Liver (tissue), 9 donors: ENCODE results near the gene DLGAP4. TPM values are rescaled to one million over a fixed set of nuclear protein-coding genes. Genes with fewer than 3 reads are reported as not detected.

ENCODE experiments used
- DNase-seq: peaks from one replicate; pipeline ENCODE4 v3.0.0-alpha.2; 2017; ENCODE audit warnings: low spot score
- H3K27ac ChIP-seq, 2 donors: one replicate each; pipeline ENCODE4 v1.7.0; 2013; ENCODE audit warnings: inconsistent platforms in 2 of 2, low read length in 2 of 2, control low read depth in 1 of 2, low read depth in 1 of 2, mild to moderate bottlenecking in 1 of 2
- H3K27me3 ChIP-seq, 4 donors: one replicate each; pipeline versions ENCODE4 v1.6.1 to v1.7.0; 2013; ENCODE audit warnings: low read length in 3 of 4, inconsistent platforms in 1 of 4, mild to moderate bottlenecking in 1 of 4, moderate library complexity in 1 of 4; ENCODE audit not compliant: control insufficient read depth in 4 of 4, insufficient read depth in 4 of 4
- H3K36me3 ChIP-seq, 4 donors: one replicate each; pipeline versions ENCODE4 v1.6.1 to v1.7.0; 2013; ENCODE audit warnings: low read length in 3 of 4, mild to moderate bottlenecking in 3 of 4, low read depth in 1 of 4, moderate library complexity in 1 of 4; ENCODE audit not compliant: control insufficient read depth in 4 of 4, insufficient read depth in 3 of 4
- H3K4me1 ChIP-seq, 4 donors: one replicate each; pipeline versions ENCODE4 v1.6.1 to v1.7.0; 2013; ENCODE audit warnings: low read length in 3 of 4, mild to moderate bottlenecking in 3 of 4, moderate library complexity in 1 of 4; ENCODE audit not compliant: control insufficient read depth in 4 of 4, insufficient read depth in 4 of 4
- H3K4me3 ChIP-seq, 3 donors: one replicate each; pipeline versions ENCODE4 v1.6.1 to v1.7.0; 2013; ENCODE audit warnings: low read length in 3 of 3, control low read depth in 1 of 3, low read depth in 1 of 3, mild to moderate bottlenecking in 1 of 3
- H3K9ac ChIP-seq, 2 donors: one replicate each; pipeline ENCODE4 v1.7.0; 2013; ENCODE audit warnings: low read length in 2 of 2, mild to moderate bottlenecking in 2 of 2, moderate library complexity in 2 of 2, control low read depth in 1 of 2, low read depth in 1 of 2
- H3K9me3 ChIP-seq, 4 donors: one replicate each; pipeline versions ENCODE4 v1.6.1 to v1.7.0; 2013; ENCODE audit warnings: low read length in 3 of 4; ENCODE audit not compliant: control insufficient read depth in 4 of 4
- EGR1 ChIP-seq, 2 donors: IDR thresholded peaks; 2 replicates each; pipeline ENCODE4 v1.6.1; 2016 to 2018; ENCODE audit warnings: antibody characterized with exemption in 2 of 2, low read depth in 2 of 2
- FOXA1 ChIP-seq: IDR thresholded peaks from 2 replicates; pipeline ENCODE4 v1.6.1; 2016; ENCODE audit warnings: antibody characterized with exemption
- FOXA2 ChIP-seq: IDR thresholded peaks from 2 replicates; pipeline ENCODE4 v1.6.1; 2016; ENCODE audit warnings: antibody characterized with exemption
- GABPA ChIP-seq, 2 donors: IDR thresholded peaks in 1 of 2; conservative IDR thresholded peaks in 1 of 2; 2 replicates each; pipeline ENCODE4 v1.6.1; 2016; ENCODE audit warnings: antibody characterized with exemption in 2 of 2, mild to moderate bottlenecking in 1 of 2, moderate library complexity in 1 of 2
- HNF4A ChIP-seq, 2 donors: conservative IDR thresholded peaks; 2 replicates each; pipeline ENCODE4 v1.6.1; 2016; ENCODE audit warnings: antibody characterized with exemption in 2 of 2, mild to moderate bottlenecking in 2 of 2
- HNF4G ChIP-seq: IDR thresholded peaks from 2 replicates; pipeline ENCODE4 v1.6.1; 2016; ENCODE audit warnings: antibody characterized with exemption
- JUND ChIP-seq, 2 donors: IDR thresholded peaks; 2 replicates each; pipeline ENCODE4 v1.6.1; 2016; ENCODE audit warnings: antibody characterized with exemption in 2 of 2
- NR2F2 ChIP-seq: IDR thresholded peaks from 2 replicates; pipeline ENCODE4 v1.6.1; 2016; ENCODE audit warnings: antibody characterized with exemption
- RAD21 ChIP-seq, 2 donors: IDR thresholded peaks; 2 replicates each; pipeline ENCODE4 v1.6.1; 2016; ENCODE audit warnings: antibody characterized with exemption in 2 of 2, mild to moderate bottlenecking in 2 of 2
- RXRA ChIP-seq, 2 donors: IDR thresholded peaks; 2 replicates each; pipeline ENCODE4 v1.6.1; 2017 to 2018; ENCODE audit warnings: antibody characterized with exemption in 2 of 2, mild to moderate bottlenecking in 1 of 2
- SP1 ChIP-seq: IDR thresholded peaks from 2 replicates; pipeline ENCODE4 v1.6.1; 2018; ENCODE audit warnings: antibody characterized with exemption, mild to moderate bottlenecking
- TAF1 ChIP-seq: conservative IDR thresholded peaks from 2 replicates; pipeline ENCODE4 v1.6.1; 2016; ENCODE audit warnings: antibody characterized with exemption, mild to moderate bottlenecking
- YY1 ChIP-seq: IDR thresholded peaks from 2 replicates; pipeline ENCODE4 v1.6.1; 2016; ENCODE audit warnings: antibody characterized with exemption, mild to moderate bottlenecking
- WGBS: extraction: QIAGEN DNeasy Blood & Tissue Kit; methylation state at CpG from one replicate; pipeline ENCODE4 v1.1.7; 2013; 5-methylcytosine and 5-hydroxymethylcytosine counted together
- polyA plus RNA-seq, 2 donors: library from polyadenylated mRNA; stranded (reverse) in 1 of 2; unstranded in 1 of 2; fragments of 200-250 nt in 1 of 2; fragments of >200 nt in 1 of 2; fragmentation: Nextera tagmentation in 1 of 2; extraction: Ambion mirVana in 1 of 2; gene quantifications; one replicate each; pipeline versions ENCODE4 v1.2.1 to v1.2.3, GENCODE V29; 2013 to 2015
- total RNA-seq, 2 donors: library from RNA; depleted of rRNA; stranded (reverse); fragments of >200 nt; gene quantifications; one replicate each; pipeline ENCODE4 v1.2.3, GENCODE V29; 2014
- TF ChIP-seq, protein P1 (sequence below): fragments of 150-350 bp; IDR thresholded peaks from 2 replicates; pipeline ENCODE4 v1.5.1; 2017; ENCODE audit warnings: improper control_type of control experiment, low read depth, low read length; ENCODE audit not compliant: missing input control
- TF ChIP-seq, protein P2 (sequence below): IDR thresholded peaks from 2 replicates; pipeline ENCODE4 v1.6.1; 2016; ENCODE audit warnings: antibody characterized with exemption
- TF ChIP-seq, protein P3 (sequence below): IDR thresholded peaks from 2 replicates; pipeline ENCODE4 v1.6.1; 2016; ENCODE audit warnings: antibody characterized with exemption, mild to moderate bottlenecking
- TF ChIP-seq, protein P4 (sequence below): IDR thresholded peaks from 2 replicates; pipeline ENCODE4 v1.6.1; 2016; ENCODE audit warnings: antibody characterized with exemption
- TF ChIP-seq, protein P5 (sequence below): IDR thresholded peaks from 2 replicates; pipeline ENCODE4 v1.6.1; 2016; ENCODE audit warnings: antibody characterized with exemption
- donor health status: healthy.
- donor health status: healthy.
- donor health status: healthy.
- donor health status: healthy.
- donor health status: healthy.

The DLGAP4 gene
- total and polyA plus RNA-seq, 4 donors, result 2.9 to 18.7 (median 11.2) TPM

DNA sequence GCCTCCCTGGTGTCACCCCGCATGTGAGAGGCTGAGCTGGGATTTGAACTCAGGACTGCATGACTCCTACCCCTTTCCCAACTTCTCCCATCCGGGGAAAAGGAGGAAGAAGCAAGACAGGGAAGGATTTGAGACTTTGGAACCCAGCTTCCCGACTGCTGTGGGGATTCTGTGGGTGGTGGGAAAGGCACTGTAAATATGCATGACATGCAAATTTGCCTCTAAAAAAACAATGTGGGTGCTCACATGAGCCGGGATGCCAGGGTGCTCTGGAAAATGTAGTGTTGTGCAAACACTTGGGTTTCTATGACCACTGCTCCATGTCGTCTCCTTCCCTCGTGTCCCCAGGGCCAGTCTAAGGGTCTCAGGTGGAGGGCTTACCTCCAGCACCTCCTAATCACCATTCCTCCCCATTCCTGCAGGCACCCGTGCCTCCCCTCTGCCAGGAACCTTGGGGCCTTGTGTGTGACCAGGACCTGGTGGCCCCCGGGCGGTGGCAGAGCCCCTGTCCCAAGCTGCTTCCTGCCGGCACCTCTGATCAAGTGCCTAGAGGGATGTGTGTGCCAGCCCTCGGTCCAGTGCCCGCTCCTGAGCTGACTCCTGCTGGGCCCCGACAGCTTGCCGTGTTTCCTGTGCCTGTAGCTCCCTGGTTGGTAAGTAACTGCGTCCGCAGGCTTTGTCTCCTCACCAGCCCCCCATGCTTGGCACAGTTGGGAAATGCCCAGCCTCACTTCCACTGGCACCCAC lies 60.7 kb downstream of the DLGAP4 start:
- peaks cover 0 to 3% (median 0%) of the 10 kb centered on the region in 4 donors for H3K27me3 ChIP-seq
- no peaks in the 10 kb centered on the region for H3K9me3 ChIP-seq
- H3K9ac ChIP-seq, result no peak overlapping the region
- DNase-seq, result no peak
- H3K36me3 ChIP-seq, result no peaks in the 10 kb centered on the region
- no peaks in the 10 kb centered on the region for H3K4me1 ChIP-seq
- H3K27ac ChIP-seq, result no peak overlapping the region
- no peak for TF ChIP-seq TAF1
- TF ChIP-seq, protein P1, sequence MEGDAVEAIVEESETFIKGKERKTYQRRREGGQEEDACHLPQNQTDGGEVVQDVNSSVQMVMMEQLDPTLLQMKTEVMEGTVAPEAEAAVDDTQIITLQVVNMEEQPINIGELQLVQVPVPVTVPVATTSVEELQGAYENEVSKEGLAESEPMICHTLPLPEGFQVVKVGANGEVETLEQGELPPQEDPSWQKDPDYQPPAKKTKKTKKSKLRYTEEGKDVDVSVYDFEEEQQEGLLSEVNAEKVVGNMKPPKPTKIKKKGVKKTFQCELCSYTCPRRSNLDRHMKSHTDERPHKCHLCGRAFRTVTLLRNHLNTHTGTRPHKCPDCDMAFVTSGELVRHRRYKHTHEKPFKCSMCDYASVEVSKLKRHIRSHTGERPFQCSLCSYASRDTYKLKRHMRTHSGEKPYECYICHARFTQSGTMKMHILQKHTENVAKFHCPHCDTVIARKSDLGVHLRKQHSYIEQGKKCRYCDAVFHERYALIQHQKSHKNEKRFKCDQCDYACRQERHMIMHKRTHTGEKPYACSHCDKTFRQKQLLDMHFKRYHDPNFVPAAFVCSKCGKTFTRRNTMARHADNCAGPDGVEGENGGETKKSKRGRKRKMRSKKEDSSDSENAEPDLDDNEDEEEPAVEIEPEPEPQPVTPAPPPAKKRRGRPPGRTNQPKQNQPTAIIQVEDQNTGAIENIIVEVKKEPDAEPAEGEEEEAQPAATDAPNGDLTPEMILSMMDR, result no peak
- no peak for TF ChIP-seq RAD21 (IDR thresholded peaks at IDR 0.05)
- no peak for TF ChIP-seq YY1
- TF ChIP-seq RXRA (IDR thresholded peaks at IDR 0.05), result no peak
- TF ChIP-seq, protein P2, sequence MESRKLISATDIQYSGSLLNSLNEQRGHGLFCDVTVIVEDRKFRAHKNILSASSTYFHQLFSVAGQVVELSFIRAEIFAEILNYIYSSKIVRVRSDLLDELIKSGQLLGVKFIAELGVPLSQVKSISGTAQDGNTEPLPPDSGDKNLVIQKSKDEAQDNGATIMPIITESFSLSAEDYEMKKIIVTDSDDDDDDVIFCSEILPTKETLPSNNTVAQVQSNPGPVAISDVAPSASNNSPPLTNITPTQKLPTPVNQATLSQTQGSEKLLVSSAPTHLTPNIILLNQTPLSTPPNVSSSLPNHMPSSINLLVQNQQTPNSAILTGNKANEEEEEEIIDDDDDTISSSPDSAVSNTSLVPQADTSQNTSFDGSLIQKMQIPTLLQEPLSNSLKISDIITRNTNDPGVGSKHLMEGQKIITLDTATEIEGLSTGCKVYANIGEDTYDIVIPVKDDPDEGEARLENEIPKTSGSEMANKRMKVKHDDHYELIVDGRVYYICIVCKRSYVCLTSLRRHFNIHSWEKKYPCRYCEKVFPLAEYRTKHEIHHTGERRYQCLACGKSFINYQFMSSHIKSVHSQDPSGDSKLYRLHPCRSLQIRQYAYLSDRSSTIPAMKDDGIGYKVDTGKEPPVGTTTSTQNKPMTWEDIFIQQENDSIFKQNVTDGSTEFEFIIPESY, result no peak
- TF ChIP-seq, protein P3, sequence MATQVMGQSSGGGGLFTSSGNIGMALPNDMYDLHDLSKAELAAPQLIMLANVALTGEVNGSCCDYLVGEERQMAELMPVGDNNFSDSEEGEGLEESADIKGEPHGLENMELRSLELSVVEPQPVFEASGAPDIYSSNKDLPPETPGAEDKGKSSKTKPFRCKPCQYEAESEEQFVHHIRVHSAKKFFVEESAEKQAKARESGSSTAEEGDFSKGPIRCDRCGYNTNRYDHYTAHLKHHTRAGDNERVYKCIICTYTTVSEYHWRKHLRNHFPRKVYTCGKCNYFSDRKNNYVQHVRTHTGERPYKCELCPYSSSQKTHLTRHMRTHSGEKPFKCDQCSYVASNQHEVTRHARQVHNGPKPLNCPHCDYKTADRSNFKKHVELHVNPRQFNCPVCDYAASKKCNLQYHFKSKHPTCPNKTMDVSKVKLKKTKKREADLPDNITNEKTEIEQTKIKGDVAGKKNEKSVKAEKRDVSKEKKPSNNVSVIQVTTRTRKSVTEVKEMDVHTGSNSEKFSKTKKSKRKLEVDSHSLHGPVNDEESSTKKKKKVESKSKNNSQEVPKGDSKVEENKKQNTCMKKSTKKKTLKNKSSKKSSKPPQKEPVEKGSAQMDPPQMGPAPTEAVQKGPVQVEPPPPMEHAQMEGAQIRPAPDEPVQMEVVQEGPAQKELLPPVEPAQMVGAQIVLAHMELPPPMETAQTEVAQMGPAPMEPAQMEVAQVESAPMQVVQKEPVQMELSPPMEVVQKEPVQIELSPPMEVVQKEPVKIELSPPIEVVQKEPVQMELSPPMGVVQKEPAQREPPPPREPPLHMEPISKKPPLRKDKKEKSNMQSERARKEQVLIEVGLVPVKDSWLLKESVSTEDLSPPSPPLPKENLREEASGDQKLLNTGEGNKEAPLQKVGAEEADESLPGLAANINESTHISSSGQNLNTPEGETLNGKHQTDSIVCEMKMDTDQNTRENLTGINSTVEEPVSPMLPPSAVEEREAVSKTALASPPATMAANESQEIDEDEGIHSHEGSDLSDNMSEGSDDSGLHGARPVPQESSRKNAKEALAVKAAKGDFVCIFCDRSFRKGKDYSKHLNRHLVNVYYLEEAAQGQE, result no peak
- no peak for TF ChIP-seq FOXA2
- no peak for TF ChIP-seq HNF4A (conservative IDR thresholded peaks at IDR 0.05)
- TF ChIP-seq NR2F2, result no peak
- TF ChIP-seq EGR1 (IDR thresholded peaks at IDR 0.05; ENCODE audit: low read depth in 2 of 2), result no peak
- TF ChIP-seq HNF4G, result no peak
- TF ChIP-seq GABPA (IDR thresholded peaks at IDR 0.05 in 1 of 2, conservative IDR thresholded peaks at IDR 0.05 in 1 of 2), result no peak
- TF ChIP-seq, protein P4, sequence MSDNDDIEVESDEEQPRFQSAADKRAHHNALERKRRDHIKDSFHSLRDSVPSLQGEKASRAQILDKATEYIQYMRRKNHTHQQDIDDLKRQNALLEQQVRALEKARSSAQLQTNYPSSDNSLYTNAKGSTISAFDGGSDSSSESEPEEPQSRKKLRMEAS, result no peak
- TF ChIP-seq JUND (IDR thresholded peaks at IDR 0.05), result no peak
- no peak for TF ChIP-seq FOXA1
- TF ChIP-seq SP1, result no peak
- TF ChIP-seq, protein P5, sequence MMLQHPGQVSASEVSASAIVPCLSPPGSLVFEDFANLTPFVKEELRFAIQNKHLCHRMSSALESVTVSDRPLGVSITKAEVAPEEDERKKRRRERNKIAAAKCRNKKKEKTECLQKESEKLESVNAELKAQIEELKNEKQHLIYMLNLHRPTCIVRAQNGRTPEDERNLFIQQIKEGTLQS, result no peak
- WGBS, result 81% methylated on average over 16 of the region's 16 CpGs
- H3K4me3 ChIP-seq, result no peak overlapping the region
